ENCODE results near the gene CAT.

DNA sequence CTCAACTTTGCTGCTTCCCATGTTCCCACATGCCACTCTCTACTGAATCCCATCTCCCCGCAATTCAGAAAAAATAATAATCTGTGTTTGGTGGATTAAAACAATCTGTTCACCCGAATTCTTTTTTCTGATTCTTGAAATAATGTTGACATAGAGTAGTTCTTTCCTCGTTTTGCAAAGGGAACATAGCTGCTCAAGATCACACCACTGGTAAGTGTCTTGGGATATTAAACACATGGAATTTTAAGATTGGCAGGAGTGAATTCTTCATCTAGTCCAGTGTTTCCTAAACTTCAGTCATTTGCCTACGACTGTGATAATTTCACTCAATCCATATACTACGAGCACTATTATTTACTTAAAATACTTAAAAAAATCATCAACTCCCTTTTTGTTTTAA, 68.9 kb downstream of the CAT start:
- TF ChIP-seq SIN3A (IDR thresholded peaks at IDR 0.05; ENCODE audit: borderline replicate concordance, low read depth, low read length) (no peak), TCF12 (IDR thresholded peaks at IDR 0.05) (no peak), CTCF (IDR thresholded peaks at IDR 0.05) (no peak), EP300 (IDR thresholded peaks at IDR 0.05; ENCODE audit: borderline replicate concordance in 1 of 2, low read depth in 1 of 2, low read length in 1 of 2) (no peak), FOSL2 (IDR thresholded peaks at IDR 0.05; ENCODE audit: borderline replicate concordance, low read depth) (no peak), MAX (IDR thresholded peaks at IDR 0.05; ENCODE audit: low read depth) (no peak), TAF1 (IDR thresholded peaks at IDR 0.05; ENCODE audit: borderline replicate concordance, low read depth, low read length) (no peak), CHD2 (IDR thresholded peaks at IDR 0.05; ENCODE audit: low read length, partially characterized antibody) (no peak), SMC3 (IDR thresholded peaks at IDR 0.05; ENCODE audit: low read depth, low read length) (no peak), YY1 (IDR thresholded peaks at IDR 0.05; ENCODE audit: low read depth) (no peak), RFX5 (IDR thresholded peaks at IDR 0.05; ENCODE audit: low read length) (no peak), USF2 (IDR thresholded peaks at IDR 0.05; ENCODE audit: borderline replicate concordance, low read depth, low read length) (no peak), RAD21 (IDR thresholded peaks at IDR 0.05; ENCODE audit: low read length) (no peak)
- TF ChIP-seq, protein P1, sequence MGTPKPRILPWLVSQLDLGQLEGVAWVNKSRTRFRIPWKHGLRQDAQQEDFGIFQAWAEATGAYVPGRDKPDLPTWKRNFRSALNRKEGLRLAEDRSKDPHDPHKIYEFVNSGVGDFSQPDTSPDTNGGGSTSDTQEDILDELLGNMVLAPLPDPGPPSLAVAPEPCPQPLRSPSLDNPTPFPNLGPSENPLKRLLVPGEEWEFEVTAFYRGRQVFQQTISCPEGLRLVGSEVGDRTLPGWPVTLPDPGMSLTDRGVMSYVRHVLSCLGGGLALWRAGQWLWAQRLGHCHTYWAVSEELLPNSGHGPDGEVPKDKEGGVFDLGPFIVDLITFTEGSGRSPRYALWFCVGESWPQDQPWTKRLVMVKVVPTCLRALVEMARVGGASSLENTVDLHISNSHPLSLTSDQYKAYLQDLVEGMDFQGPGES (IDR thresholded peaks at IDR 0.05; ENCODE audit: low read depth, low read length): no peak
